Measurements from ENCODE around the gene OR6B3. TPM values are rescaled to one million over a fixed set of nuclear protein-coding genes. Genes with fewer than 3 reads are reported as not detected.
"Not testable (repeated sequence)": the region's sequence is repeated elsewhere in the genome, so short reads cannot be mapped to it uniquely, and the experiment has no call there.

Gene OR6B3
- total and polyA plus RNA-seq, 9 donors: not detected

- WGBS (ENCODE audit: insufficient coverage): 90% methylated on average over 5 of the region's 13 CpGs
- Histone ChIP-seq H3K27me3 (ENCODE audit: control insufficient read depth, insufficient read depth, low read length) (peaks cover 11% of the 10 kb centered on the region), H3K4me1 (ENCODE audit: control insufficient read depth, insufficient read depth, low read length) (no peaks in the 10 kb centered on the region)
These were observed 8.2 kb downstream of the OR6B3 start for GRCh38 chr2:240045098-240045497.

GRCh38 chr2:240044096-240044495, 9.2 kb downstream of the OR6B3 start:
- H3K36me3 ChIP-seq (ENCODE audit: control insufficient read depth, insufficient read depth, low read length); H3K9me3 ChIP-seq (replicated peaks; ENCODE audit: control insufficient read depth, low read depth, low read length); H3K4me3 ChIP-seq (ENCODE audit: low read length); DNase-seq; H3K4me1 ChIP-seq (ENCODE audit: control insufficient read depth, insufficient read depth, low read length); H3K27ac ChIP-seq (ENCODE audit: low read length): not testable (repeated sequence)
- peaks cover 15% of the 10 kb centered on the region for H3K27me3 ChIP-seq (ENCODE audit: control insufficient read depth, insufficient read depth, low read length)
- WGBS (ENCODE audit: insufficient coverage): no CpG with 5 or more reads among the region's 2 CpGs

More at GRCh38 chr2:240045098-240045497, 8.2 kb downstream of the OR6B3 start:
- no peak overlapping the region for H3K27ac ChIP-seq (ENCODE audit: low read length)
- H3K4me3 ChIP-seq (ENCODE audit: low read length): no peak overlapping the region
- no peak for DNase-seq
- no peaks in the 10 kb centered on the region for H3K9me3 ChIP-seq (replicated peaks; ENCODE audit: control insufficient read depth, low read depth, low read length)
- H3K36me3 ChIP-seq (ENCODE audit: control insufficient read depth, insufficient read depth, low read length): no peaks in the 10 kb centered on the region

- Histone ChIP-seq H3K27me3 (ENCODE audit: control insufficient read depth, insufficient read depth, low read length) (peaks cover 9% of the 10 kb centered on the region), H3K4me3 (ENCODE audit: low read length) (no peak overlapping the region), H3K36me3 (ENCODE audit: control insufficient read depth, insufficient read depth, low read length) (no peaks in the 10 kb centered on the region), H3K9me3 (replicated peaks; ENCODE audit: control insufficient read depth, low read depth, low read length) (no peaks in the 10 kb centered on the region), H3K27ac (ENCODE audit: low read length) (no peak overlapping the region), H3K4me1 (ENCODE audit: control insufficient read depth, insufficient read depth, low read length) (no peaks in the 10 kb centered on the region)
- 76% methylated on average over 21 of the region's 21 CpGs for WGBS (ENCODE audit: insufficient coverage)
- no peak for DNase-seq
These were observed 9.9 kb downstream of the OR6B3 start for GRCh38 chr2:240043279-240043989.

DNA sequence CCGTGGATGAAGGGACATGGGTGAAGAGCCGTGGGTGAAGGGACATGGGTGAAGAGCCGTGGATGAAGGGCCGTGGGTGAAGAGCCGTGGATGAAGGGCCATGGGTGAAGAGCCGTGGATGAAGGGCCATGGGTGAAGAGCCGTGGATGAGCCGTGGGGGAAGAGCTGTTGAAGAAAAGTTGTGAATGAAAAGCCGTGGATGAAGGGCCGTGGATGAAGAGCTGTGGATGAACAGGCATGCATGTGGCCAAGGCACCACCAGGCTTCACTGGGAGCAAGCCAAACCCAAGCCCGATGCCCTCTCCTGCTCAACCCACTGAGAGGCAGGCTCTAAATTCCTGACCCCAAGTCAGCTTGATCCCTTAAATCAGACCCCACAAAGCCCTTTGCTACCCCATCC, 10.6 kb downstream of the OR6B3 start:
- 76% methylated on average over 6 of the region's 11 CpGs for WGBS (ENCODE audit: insufficient coverage)
- H3K27me3 ChIP-seq (ENCODE audit: control insufficient read depth, insufficient read depth, low read length): peaks cover 8% of the 10 kb centered on the region

DNA sequence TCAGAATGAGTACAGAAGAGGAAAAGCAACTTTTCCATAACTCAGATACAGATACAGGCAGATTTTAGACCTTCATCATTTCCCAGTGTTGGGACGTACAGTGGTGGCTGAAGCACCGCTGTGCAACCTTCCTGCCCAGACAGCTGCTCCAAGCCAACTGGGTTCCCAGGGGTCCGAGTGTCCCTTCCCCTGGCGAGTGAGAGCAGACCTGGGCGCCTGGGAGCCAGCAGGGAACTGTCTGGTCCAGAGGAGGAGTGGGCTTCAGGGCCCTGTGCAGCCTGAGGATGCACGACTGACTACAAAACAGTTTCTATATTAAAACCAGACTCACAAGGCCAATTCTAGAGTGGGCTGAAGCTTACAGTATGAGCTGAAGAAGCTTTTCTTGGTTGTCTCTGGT, 12.0 kb downstream of the OR6B3 start:
- Histone ChIP-seq H3K4me3 (ENCODE audit: low read length) (no peak overlapping the region), H3K4me1 (ENCODE audit: control insufficient read depth, insufficient read depth, low read length) (no peaks in the 10 kb centered on the region), H3K9me3 (replicated peaks; ENCODE audit: control insufficient read depth, low read depth, low read length) (no peaks in the 10 kb centered on the region), H3K27me3 (ENCODE audit: control insufficient read depth, insufficient read depth, low read length) (peaks cover 8% of the 10 kb centered on the region), H3K36me3 (ENCODE audit: control insufficient read depth, insufficient read depth, low read length) (no peaks in the 10 kb centered on the region), H3K27ac (ENCODE audit: low read length) (no peak overlapping the region)
- 76% methylated on average over 3 of the region's 6 CpGs for WGBS (ENCODE audit: insufficient coverage)
- DNase-seq: no peak

More for the DNA sequence above, 10.6 kb downstream of the OR6B3 start:
- Histone ChIP-seq H3K27ac (ENCODE audit: low read length) (no peak overlapping the region), H3K9me3 (replicated peaks; ENCODE audit: control insufficient read depth, low read depth, low read length) (no peaks in the 10 kb centered on the region), H3K4me1 (ENCODE audit: control insufficient read depth, insufficient read depth, low read length) (no peaks in the 10 kb centered on the region), H3K4me3 (ENCODE audit: low read length) (no peak overlapping the region), H3K36me3 (ENCODE audit: control insufficient read depth, insufficient read depth, low read length) (no peaks in the 10 kb centered on the region)
- no peak for DNase-seq

GRCh38 chr2:240037358-240037757, 16.0 kb downstream of the OR6B3 start:
- no peak overlapping the region for H3K4me3 ChIP-seq (ENCODE audit: low read length)
- H3K27ac ChIP-seq (ENCODE audit: low read length): no peak overlapping the region
- H3K9me3 ChIP-seq (replicated peaks; ENCODE audit: control insufficient read depth, low read depth, low read length): no peaks in the 10 kb centered on the region
- H3K4me1 ChIP-seq (ENCODE audit: control insufficient read depth, insufficient read depth, low read length): no peaks in the 10 kb centered on the region
- peaks cover 13% of the 10 kb centered on the region for H3K27me3 ChIP-seq (ENCODE audit: control insufficient read depth, insufficient read depth, low read length)
- no peak for DNase-seq
- no peaks in the 10 kb centered on the region for H3K36me3 ChIP-seq (ENCODE audit: control insufficient read depth, insufficient read depth, low read length)

GRCh38 chr2:240033330-240033678, 20.0 kb downstream of the OR6B3 start:
- Histone ChIP-seq H3K36me3 (ENCODE audit: control insufficient read depth, insufficient read depth, low read length) (no peaks in the 10 kb centered on the region), H3K4me3 (ENCODE audit: low read length) (no peak overlapping the region), H3K4me1 (ENCODE audit: control insufficient read depth, insufficient read depth, low read length) (no peaks in the 10 kb centered on the region), H3K9me3 (replicated peaks; ENCODE audit: control insufficient read depth, low read depth, low read length) (no peaks in the 10 kb centered on the region), H3K27ac (ENCODE audit: low read length) (no peak overlapping the region), H3K27me3 (ENCODE audit: control insufficient read depth, insufficient read depth, low read length) (peaks cover 7% of the 10 kb centered on the region)
- WGBS (ENCODE audit: insufficient coverage): 46% methylated on average over 4 of the region's 5 CpGs
- no peak for DNase-seq

DNA sequence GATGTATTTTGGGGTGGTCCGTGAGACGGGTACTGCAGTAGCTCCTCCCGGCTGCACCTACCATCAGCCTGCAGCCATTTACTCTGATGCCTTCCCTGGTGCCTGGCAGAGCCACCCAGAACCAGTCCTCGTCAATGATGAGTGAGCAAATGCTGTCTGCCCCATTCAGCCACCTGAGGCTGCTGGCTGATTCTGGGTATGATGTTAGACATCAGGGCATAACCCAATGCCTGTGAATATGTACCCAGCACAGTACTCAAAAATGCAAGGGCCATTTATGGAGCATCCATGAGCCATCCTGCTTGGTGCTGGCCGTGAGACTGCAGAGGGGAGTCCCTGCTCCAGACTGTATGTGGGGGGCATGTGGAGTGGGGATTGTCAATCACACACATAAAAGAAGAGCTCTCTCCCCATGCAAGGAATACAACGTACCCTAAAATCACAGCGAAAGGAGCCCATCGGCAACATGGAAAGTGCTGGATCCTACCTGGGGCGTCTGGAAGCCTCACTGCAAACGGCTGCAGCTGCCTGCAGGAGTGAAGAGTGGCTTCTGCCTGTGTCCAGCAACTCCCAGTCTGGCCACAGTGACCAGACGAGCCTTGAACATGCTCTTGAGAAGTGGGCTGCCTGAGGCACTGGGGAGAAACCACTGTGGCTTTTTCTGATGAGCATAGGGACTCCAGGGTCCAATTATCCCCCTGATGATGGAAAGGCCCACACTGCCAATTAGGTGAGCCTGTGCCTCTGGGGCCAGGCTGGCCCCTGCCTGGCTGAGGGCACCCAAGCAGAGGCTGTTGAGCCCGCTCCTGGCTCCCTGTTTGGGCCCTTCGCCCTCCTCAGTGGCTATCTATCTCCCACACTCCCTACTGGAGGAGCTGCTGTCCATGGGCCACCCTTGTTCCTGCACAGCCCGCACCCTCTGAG, 20.7 kb downstream of the OR6B3 start:
- 62% methylated on average over 11 of the region's 14 CpGs for WGBS (ENCODE audit: insufficient coverage)
- Histone ChIP-seq H3K36me3 (ENCODE audit: control insufficient read depth, insufficient read depth, low read length) (no peaks in the 10 kb centered on the region), H3K27ac (ENCODE audit: low read length) (no peak overlapping the region), H3K9me3 (replicated peaks; ENCODE audit: control insufficient read depth, low read depth, low read length) (no peaks in the 10 kb centered on the region), H3K4me3 (ENCODE audit: low read length) (no peak overlapping the region), H3K27me3 (ENCODE audit: control insufficient read depth, insufficient read depth, low read length) (peaks cover 7% of the 10 kb centered on the region), H3K4me1 (ENCODE audit: control insufficient read depth, insufficient read depth, low read length) (no peaks in the 10 kb centered on the region)
- no peak for DNase-seq

DNA sequence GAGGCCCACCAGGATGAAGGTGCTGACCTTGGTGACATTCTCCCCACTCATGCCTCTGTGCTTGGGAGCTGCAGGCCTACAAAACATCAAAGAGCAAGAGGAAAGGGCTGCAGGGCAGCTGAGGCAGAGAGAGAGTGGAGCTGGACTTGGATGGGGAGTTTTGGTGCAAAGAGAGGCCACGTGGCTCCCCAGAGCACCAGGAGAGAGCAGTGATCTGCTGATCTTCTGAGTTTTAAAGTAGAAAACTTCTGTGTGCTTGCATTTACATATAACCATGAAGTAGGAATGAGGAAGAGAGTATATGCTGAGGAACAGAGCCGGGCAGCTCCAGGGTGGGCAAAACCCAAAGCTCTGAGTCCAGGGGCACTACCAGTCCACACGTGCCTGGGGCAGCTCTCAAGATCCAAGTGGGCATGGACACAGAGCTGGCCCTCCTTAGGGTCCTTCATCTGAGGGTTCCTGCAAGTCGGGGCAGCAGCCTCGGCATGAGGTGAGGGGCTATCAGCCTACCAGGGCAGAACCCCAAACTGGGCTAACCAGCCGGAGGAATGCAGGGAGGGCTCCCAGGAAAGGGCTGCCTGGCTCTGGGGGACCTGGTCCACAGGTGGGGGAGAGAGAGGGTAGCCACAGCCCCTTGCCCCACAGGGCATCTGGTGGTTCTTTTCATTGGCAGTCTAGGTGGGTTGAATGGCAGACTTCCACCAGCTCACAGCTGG, 22.8 kb downstream of the OR6B3 start, which contains the start of gene OR6B2:
Gene OR6B2, minus strand, starts transcription at position 51 of the 716 bp plus-strand sequence. Its CDS starts 0 bp downstream, at position 51.
- no peak within 1 kb of the TSS for H3K27ac ChIP-seq (ENCODE audit: low read length)
- 91% methylated on average over 5 of the region's 6 CpGs for WGBS (ENCODE audit: insufficient coverage)
- no peak within 1 kb of the TSS for H3K4me3 ChIP-seq (ENCODE audit: low read length)
- DNase-seq: no peak
- no peaks in the 10 kb centered on the region for H3K4me1 ChIP-seq (ENCODE audit: control insufficient read depth, insufficient read depth, low read length)
- H3K27me3 ChIP-seq (ENCODE audit: control insufficient read depth, insufficient read depth, low read length): peaks cover 7% of the 10 kb centered on the region
- no peaks in the 10 kb centered on the region for H3K36me3 ChIP-seq (ENCODE audit: control insufficient read depth, insufficient read depth, low read length)
- no peaks in the 10 kb centered on the region for H3K9me3 ChIP-seq (replicated peaks; ENCODE audit: control insufficient read depth, low read depth, low read length)

GRCh38 chr2:240024766-240025165, 28.6 kb downstream of the OR6B3 start:
- H3K9me3 ChIP-seq (replicated peaks; ENCODE audit: control insufficient read depth, low read depth, low read length): no peaks in the 10 kb centered on the region
- H3K27ac ChIP-seq (ENCODE audit: low read length): no peak overlapping the region
- H3K4me1 ChIP-seq (ENCODE audit: control insufficient read depth, insufficient read depth, low read length): peaks cover 2% of the 10 kb centered on the region
- 0% methylated on average over 14 of the region's 22 CpGs for WGBS (ENCODE audit: insufficient coverage)
- H3K4me3 ChIP-seq (ENCODE audit: low read length): peak overlapping the region; percentile 87
- DNase-seq: peak; percentile 15
- H3K36me3 ChIP-seq (ENCODE audit: control insufficient read depth, insufficient read depth, low read length): peaks cover 15% of the 10 kb centered on the region
- no peaks in the 10 kb centered on the region for H3K27me3 ChIP-seq (ENCODE audit: control insufficient read depth, insufficient read depth, low read length)
